Measurements from ENCODE around the gene ITGA11. TPM values are rescaled to one million over a fixed set of nuclear protein-coding genes. Genes with fewer than 3 reads are reported as not detected.

The ITGA11 gene
- total RNA-seq, 1 donor from 2014 or later, result 0.28 TPM

DNA sequence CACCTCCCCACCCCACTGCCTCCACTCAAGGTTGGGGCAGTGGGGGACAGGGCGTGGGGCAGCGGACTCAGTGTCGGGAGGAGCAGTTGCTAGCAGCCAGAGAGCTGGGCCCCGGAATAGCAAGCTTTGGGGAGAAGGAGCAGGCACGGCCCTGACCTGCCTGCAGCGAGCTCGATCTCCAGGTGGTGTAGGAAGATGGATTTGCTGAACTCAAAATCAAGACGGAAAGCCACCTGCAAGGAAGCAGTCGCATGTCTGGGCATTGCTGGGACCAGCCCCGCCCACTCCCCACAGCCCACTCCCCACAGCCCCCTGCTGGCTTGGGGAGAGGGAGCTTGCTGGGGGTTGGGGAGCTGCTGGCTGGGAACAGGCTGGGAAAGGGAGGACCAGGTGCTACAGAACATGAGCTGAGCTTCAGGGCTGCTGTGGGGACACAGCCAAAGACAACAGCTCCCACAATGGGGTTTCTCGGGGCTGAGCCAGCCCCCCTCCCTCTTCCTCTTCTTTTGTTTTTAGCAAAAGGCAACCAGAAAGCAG lies 116.4 kb downstream of the ITGA11 start:
- Mint-ChIP-seq H3K27ac (ENCODE audit: unreplicated experiment) (no peak overlapping the region), H3K4me3 (ENCODE audit: unreplicated experiment) (no peak overlapping the region), H3K27me3 (ENCODE audit: unreplicated experiment) (peaks cover 7% of the 10 kb centered on the region), H3K9me3 (ENCODE audit: unreplicated experiment) (no peaks in the 10 kb centered on the region), H3K36me3 (ENCODE audit: low read depth, unreplicated experiment) (peaks cover 3% of the 10 kb centered on the region), H3K4me1 (ENCODE audit: unreplicated experiment) (no peaks in the 10 kb centered on the region)
- peak; percentile 18 for DNase-seq (ENCODE audit: low spot score)
- TF ChIP-seq, protein P1, sequence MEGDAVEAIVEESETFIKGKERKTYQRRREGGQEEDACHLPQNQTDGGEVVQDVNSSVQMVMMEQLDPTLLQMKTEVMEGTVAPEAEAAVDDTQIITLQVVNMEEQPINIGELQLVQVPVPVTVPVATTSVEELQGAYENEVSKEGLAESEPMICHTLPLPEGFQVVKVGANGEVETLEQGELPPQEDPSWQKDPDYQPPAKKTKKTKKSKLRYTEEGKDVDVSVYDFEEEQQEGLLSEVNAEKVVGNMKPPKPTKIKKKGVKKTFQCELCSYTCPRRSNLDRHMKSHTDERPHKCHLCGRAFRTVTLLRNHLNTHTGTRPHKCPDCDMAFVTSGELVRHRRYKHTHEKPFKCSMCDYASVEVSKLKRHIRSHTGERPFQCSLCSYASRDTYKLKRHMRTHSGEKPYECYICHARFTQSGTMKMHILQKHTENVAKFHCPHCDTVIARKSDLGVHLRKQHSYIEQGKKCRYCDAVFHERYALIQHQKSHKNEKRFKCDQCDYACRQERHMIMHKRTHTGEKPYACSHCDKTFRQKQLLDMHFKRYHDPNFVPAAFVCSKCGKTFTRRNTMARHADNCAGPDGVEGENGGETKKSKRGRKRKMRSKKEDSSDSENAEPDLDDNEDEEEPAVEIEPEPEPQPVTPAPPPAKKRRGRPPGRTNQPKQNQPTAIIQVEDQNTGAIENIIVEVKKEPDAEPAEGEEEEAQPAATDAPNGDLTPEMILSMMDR (IDR thresholded peaks at IDR 0.05; ENCODE audit: unreplicated experiment), result no peak

- Mint-ChIP-seq H3K9me3 (ENCODE audit: unreplicated experiment) (no peaks in the 10 kb centered on the region), H3K36me3 (ENCODE audit: low read depth, unreplicated experiment) (peaks cover 3% of the 10 kb centered on the region), H3K4me1 (ENCODE audit: unreplicated experiment) (no peaks in the 10 kb centered on the region), H3K27ac (ENCODE audit: unreplicated experiment) (no peak overlapping the region), H3K4me3 (ENCODE audit: unreplicated experiment) (no peak overlapping the region), H3K27me3 (ENCODE audit: unreplicated experiment) (peaks cover 6% of the 10 kb centered on the region)
- TF ChIP-seq, protein P1 (IDR thresholded peaks at IDR 0.05; ENCODE audit: unreplicated experiment), result no peak
- DNase-seq (ENCODE audit: low spot score), result no peak
These were observed 116.9 kb downstream of the ITGA11 start for GRCh38 chr15:68315035-68315434.

DNA sequence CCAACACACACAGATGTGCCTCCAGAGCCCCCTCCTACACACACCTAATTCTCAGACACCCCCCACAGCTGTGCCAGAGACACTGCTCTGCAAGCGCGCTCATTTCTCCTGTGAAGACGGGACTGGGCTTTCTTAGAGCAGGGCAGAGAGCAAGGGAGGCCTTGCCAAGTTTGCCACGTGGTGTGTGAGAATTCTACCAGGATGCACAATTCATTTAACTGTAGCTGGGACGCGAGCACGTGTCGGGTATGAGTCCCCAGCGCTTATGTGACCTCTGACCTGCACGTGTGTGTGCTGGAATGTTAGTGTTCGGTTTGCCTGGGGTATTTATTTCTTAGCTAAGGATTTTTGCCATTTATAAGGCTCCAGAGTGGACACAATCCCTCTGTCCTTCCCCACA lies 117.4 kb downstream of the ITGA11 start:
- H3K27ac Mint-ChIP-seq (ENCODE audit: unreplicated experiment), result no peak overlapping the region
- peaks cover 6% of the 10 kb centered on the region for H3K27me3 Mint-ChIP-seq (ENCODE audit: unreplicated experiment)
- no peak overlapping the region for H3K4me3 Mint-ChIP-seq (ENCODE audit: unreplicated experiment)
- H3K9me3 Mint-ChIP-seq (ENCODE audit: unreplicated experiment), result no peaks in the 10 kb centered on the region
- H3K36me3 Mint-ChIP-seq (ENCODE audit: low read depth, unreplicated experiment), result peaks cover 3% of the 10 kb centered on the region
- TF ChIP-seq, protein P1 (IDR thresholded peaks at IDR 0.05; ENCODE audit: unreplicated experiment), result no peak
- no peak for DNase-seq (ENCODE audit: low spot score)
- H3K4me1 Mint-ChIP-seq (ENCODE audit: unreplicated experiment), result no peaks in the 10 kb centered on the region

DNA sequence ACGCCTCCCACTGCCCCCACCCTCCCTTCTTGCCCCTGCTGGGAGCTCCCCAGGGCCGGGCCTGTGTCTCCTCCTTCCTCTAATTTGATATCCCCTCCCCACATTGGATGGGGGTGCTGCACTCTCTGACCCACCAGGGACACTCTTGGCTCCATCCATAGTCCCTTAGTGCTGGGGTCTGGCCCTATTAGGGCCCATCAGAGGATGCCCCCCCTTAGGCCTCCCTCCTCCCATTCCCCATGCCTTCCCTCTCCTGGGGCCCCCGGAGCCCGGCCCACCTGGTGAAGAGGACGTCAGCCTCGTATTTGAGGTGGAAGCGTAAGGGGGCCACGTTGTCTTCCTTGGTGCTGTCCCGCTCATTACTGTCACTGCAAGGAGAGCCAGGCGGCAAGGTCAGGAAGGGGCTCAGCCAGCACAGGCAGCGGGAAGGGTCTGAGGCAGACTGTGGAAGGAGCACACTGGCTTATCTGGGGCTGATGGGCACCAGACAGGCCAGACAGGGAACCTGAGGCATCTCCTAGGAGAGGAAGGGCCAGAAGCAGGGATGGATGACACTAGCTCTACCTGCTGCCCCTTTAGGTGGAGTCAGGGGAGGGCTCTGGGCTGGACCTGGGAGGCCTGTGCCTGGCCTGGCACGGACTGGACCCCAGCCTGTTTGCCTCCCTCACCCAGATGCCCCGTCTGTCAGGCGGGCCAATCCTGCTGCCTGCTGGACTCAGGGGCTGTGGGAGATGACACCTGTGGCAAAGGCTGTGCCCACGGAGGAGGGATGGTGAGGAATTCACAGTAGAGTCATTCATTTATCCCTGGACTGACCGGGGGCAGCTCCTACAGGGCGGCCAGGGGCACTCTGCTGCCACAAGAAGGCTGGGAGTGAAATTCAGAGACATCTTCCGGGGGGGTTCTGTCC lies 118.2 kb downstream of the ITGA11 start:
- Mint-ChIP-seq H3K4me1 (ENCODE audit: unreplicated experiment) (no peaks in the 10 kb centered on the region), H3K4me3 (ENCODE audit: unreplicated experiment) (no peak overlapping the region), H3K36me3 (ENCODE audit: low read depth, unreplicated experiment) (peaks cover 3% of the 10 kb centered on the region), H3K27ac (ENCODE audit: unreplicated experiment) (no peak overlapping the region), H3K27me3 (ENCODE audit: unreplicated experiment) (peaks cover 6% of the 10 kb centered on the region), H3K9me3 (ENCODE audit: unreplicated experiment) (no peaks in the 10 kb centered on the region)
- DNase-seq (ENCODE audit: low spot score), result no peak
- TF ChIP-seq, protein P1 (IDR thresholded peaks at IDR 0.05; ENCODE audit: unreplicated experiment), result no peak

GRCh38 chr15:68312701-68313204 lies 119.2 kb downstream of the ITGA11 start:
- no peak for DNase-seq (ENCODE audit: low spot score)

More at GRCh38 chr15:68312701-68313204, 119.2 kb downstream of the ITGA11 start:
- H3K27me3 Mint-ChIP-seq (ENCODE audit: unreplicated experiment), result peaks cover 8% of the 10 kb centered on the region
- peaks cover 3% of the 10 kb centered on the region for H3K36me3 Mint-ChIP-seq (ENCODE audit: low read depth, unreplicated experiment)
- H3K4me3 Mint-ChIP-seq (ENCODE audit: unreplicated experiment), result no peak overlapping the region
- no peak overlapping the region for H3K27ac Mint-ChIP-seq (ENCODE audit: unreplicated experiment)
- H3K9me3 Mint-ChIP-seq (ENCODE audit: unreplicated experiment), result no peaks in the 10 kb centered on the region
- TF ChIP-seq, protein P1 (IDR thresholded peaks at IDR 0.05; ENCODE audit: unreplicated experiment), result no peak
- H3K4me1 Mint-ChIP-seq (ENCODE audit: unreplicated experiment), result no peaks in the 10 kb centered on the region

Measured in endothelial cell (in vitro differentiated cells).